Right atrium auricular region (tissue), 2 donors: ENCODE measurements around the gene KRT31. TPM values are rescaled to one million over a fixed set of nuclear protein-coding genes. Genes with fewer than 3 reads are reported as not detected.

ENCODE experiments used
- DNase-seq: peaks from one replicate; pipeline ENCODE4 v3.0.0-alpha.2; 2019; ENCODE audit warnings: low spot score
- H3K27ac ChIP-seq, 2 donors: fragments of 200-600 bp; sonication (generic); 1 replicate in 1 of 2; 2 replicates in 1 of 2; pipeline ENCODE4 v1.5.1; 2016 to 2019
- H3K27me3 ChIP-seq, 2 donors: fragments of 200-600 bp; sonication (generic); one replicate each; pipeline versions ENCODE4 v1.5.1 to v1.6.0; 2017 to 2019
- H3K36me3 ChIP-seq: fragments of 200-600 bp; sonication (generic); one replicate; pipeline ENCODE4 v1.5.1; 2016
- H3K4me1 ChIP-seq, 2 donors: fragments of 200-600 bp; sonication (generic); one replicate each; pipeline versions ENCODE4 v1.5.1 to v1.6.0; 2017 to 2019
- H3K4me3 ChIP-seq, 2 donors: fragments of 200-600 bp; sonication (generic); 1 replicate in 1 of 2; 2 replicates in 1 of 2; pipeline ENCODE4 v1.5.1; 2017 to 2019; ENCODE audit warnings: mild to moderate bottlenecking in 1 of 2, moderate library complexity in 1 of 2
- H3K9me3 ChIP-seq, 2 donors: fragments of 200-600 bp; sonication (generic); one replicate each; pipeline ENCODE4 v1.5.1; 2019
- CTCF ChIP-seq, 2 donors: fragments of 200-600 bp; sonication (generic); IDR thresholded peaks; one replicate each; pipeline ENCODE4 v1.5.1; 2019; ENCODE audit warnings: antibody characterized with exemption in 2 of 2
- total RNA-seq, 2 donors: library from RNA; depleted of rRNA; stranded (reverse); fragments of >200 nt; gene quantifications; one replicate each; pipeline ENCODE4 v1.1.0, GENCODE V29; 2016

The KRT31 gene
- total RNA-seq, result not detected

DNA sequence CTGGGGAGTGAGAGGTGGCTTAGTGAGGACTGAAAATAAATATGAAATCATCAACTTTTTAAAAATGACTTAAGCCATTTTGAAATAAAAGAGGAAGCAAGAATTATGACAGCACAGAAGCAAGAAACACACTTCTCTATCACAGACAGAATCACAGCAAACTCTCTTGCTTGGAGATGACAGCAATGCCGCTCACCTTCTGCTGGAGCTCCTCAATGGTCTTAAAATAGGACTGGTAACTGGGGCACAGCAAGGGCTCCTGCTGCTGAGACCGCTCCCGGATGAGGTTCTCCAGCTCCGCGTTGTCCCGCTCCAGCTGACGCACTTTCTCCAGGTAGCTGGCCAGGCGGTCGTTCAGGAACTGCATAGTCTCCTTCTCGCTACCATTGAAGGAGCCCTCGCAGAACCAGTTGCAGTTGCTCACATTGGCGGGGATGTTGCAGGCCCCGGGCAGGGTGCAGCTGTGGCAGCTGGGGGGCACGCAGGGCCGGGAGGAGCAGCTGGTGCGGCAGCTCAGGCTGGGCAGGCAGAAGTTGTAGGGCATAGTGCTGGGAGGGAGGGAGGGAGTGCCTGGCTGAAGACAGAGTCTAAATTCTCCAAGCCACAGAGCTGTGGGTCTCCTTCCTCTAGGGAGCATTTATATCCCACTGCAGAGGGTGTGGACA is at the start of gene KRT31:
Gene KRT31 (minus strand): TSS at position 613 of the 665 bp plus-strand sequence. CDS start 69 bp downstream, at position 544.
- no peak within 1 kb of the TSS for H3K4me3 ChIP-seq
- H3K4me1 ChIP-seq, result peaks cover 0 to 9% of the 10 kb centered on the region in 2 donors
- no peaks in the 10 kb centered on the region for H3K9me3 ChIP-seq
- H3K27me3 ChIP-seq, result no peaks in the 10 kb centered on the region
- no peak for DNase-seq
- no peaks in the 10 kb centered on the region for H3K36me3 ChIP-seq
- H3K27ac ChIP-seq, result no peak within 1 kb of the TSS
- TF ChIP-seq CTCF (IDR thresholded peaks at IDR 0.05), result no peak

DNA sequence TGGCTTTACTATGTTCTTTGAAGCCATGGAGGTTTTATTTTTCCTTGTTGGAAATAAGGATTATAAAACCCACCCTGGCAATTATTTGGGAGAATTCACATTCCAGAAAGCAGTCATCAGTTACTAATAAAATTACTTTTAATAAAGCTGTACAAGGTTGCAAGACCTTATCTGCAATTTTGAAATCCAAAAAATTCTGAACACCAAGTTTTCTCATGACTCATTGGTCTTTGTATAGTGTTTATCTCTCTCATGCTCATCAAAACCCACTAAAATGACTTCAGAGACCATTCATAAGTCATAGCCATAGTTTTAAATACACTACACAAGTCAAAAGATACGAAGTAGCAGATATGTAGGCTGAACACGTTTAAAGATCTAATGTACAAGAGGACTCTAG is 49.4 kb upstream of the KRT31 start:
- TF ChIP-seq CTCF (IDR thresholded peaks at IDR 0.05), result no peak
- no peak overlapping the region for H3K27ac ChIP-seq
- no peaks in the 10 kb centered on the region for H3K36me3 ChIP-seq

GRCh38 chr17:41444640-41445039 is 47.2 kb upstream of the KRT31 start:
- TF ChIP-seq CTCF (IDR thresholded peaks at IDR 0.05), result no peak
- Histone ChIP-seq H3K4me1 (no peaks in the 10 kb centered on the region), H3K4me3 (no peak overlapping the region), H3K27ac (no peak overlapping the region), H3K36me3 (no peaks in the 10 kb centered on the region), H3K9me3 (peaks cover 0 to 8% of the 10 kb centered on the region in 2 donors), H3K27me3 (peaks cover 0 to 2% of the 10 kb centered on the region in 2 donors)
- DNase-seq, result no peak

More for the DNA sequence above, 49.4 kb upstream of the KRT31 start:
- H3K4me3 ChIP-seq, result no peak overlapping the region
- H3K4me1 ChIP-seq, result no peaks in the 10 kb centered on the region
- no peak for DNase-seq
- H3K9me3 ChIP-seq, result peaks cover 0 to 17% of the 10 kb centered on the region in 2 donors
- peaks cover 0 to 2% of the 10 kb centered on the region in 2 donors for H3K27me3 ChIP-seq

DNA sequence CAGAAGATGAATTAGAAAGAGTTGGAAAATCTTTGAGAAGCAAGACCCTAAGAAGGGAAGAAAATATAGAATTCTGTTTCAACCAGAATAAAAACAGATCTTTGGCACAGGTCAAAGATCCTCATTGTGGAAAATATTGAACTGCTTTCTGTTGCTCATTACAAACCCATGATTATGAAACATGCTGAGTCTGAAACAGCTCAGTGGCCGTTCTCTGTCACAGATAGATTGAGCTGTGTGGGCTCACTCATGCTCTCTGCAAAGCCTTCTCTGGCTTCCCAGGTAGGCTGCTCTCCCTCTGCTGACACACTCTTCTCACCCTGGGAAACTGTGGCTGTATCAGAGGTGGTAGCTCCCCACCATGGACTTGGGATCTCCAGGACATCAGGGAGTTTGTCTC is 46.8 kb upstream of the KRT31 start:
- no peak for DNase-seq
- no peak overlapping the region for H3K27ac ChIP-seq
- peaks cover 0 to 2% of the 10 kb centered on the region in 2 donors for H3K27me3 ChIP-seq
- TF ChIP-seq CTCF (IDR thresholded peaks at IDR 0.05), result no peak
- no peak overlapping the region for H3K4me3 ChIP-seq
- H3K36me3 ChIP-seq, result no peaks in the 10 kb centered on the region
- peaks cover 0 to 8% of the 10 kb centered on the region in 2 donors for H3K9me3 ChIP-seq
- H3K4me1 ChIP-seq, result no peaks in the 10 kb centered on the region

DNA sequence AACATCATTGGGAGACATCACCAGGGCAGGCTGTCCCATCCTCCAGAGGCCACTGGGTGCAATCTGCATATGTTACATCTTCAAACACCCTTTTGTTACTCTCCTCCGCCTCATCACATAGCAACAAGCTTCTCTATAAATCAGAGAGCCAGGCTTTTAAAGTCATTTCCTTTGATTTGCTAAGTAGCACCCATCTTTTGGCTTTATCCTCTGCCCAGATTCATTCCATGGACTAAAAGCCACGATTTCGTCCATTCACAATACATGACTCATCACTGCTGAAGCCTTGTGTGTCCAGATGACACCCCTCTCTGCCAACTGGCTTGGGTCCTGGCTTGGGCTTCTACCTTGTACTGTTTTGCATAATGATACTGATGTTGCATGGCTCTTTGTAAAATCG is 45.3 kb upstream of the KRT31 start:
- TF ChIP-seq CTCF (IDR thresholded peaks at IDR 0.05), result no peak
- H3K4me1 ChIP-seq, result no peaks in the 10 kb centered on the region
- H3K27me3 ChIP-seq, result peaks cover 0 to 2% of the 10 kb centered on the region in 2 donors
- no peak overlapping the region for H3K4me3 ChIP-seq
- H3K27ac ChIP-seq, result no peak overlapping the region
- no peak for DNase-seq
- H3K9me3 ChIP-seq, result peaks cover 0 to 8% of the 10 kb centered on the region in 2 donors
- H3K36me3 ChIP-seq, result no peaks in the 10 kb centered on the region
